ENCODE measurements around the gene ACADVL.

ACADVL gene

DNA sequence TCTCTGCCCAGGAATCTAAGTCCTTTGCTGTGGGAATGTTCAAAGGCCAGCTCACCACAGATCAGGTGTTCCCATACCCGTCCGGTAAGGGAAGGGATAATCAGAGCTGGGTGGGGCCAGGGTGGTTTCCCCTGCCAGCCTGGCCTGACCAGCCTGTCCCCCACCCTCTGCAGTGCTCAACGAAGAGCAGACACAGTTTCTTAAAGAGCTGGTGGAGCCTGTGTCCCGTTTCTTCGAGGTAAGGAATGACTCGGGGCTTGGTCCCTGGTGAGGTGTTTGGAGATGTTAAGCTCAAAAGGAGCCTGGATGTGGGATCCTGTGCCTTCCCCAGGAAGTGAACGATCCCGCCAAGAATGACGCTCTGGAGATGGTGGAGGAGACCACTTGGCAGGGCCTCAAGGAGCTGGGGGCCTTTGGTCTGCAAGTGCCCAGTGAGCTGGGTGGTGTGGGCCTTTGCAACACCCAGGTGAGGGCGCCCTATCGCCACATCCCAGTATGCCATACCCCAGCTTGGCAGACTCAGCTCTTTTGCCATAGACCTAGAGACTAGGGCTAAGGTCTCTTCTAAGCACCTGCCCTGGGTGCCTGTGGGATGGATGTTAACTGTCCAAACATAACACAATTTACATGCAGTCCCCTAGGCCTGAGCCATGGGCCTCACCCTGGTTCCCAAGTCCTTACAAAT is 997 bp downstream of the ACADVL start:
- H3K9me3 ChIP-seq (replicated peaks in 1 of 2; ENCODE audit: control insufficient read depth in 2 of 2, insufficient read depth in 1 of 2, low read depth in 1 of 2, low read length in 2 of 2), result no peaks in the 10 kb centered on the region
- H3K14ac ChIP-seq (ENCODE audit: low read length), result peak overlapping the region; percentile 22
- peaks cover 36 to 53% of the 10 kb centered on the region in 2 donors for H3K36me3 ChIP-seq (replicated peaks in 1 of 2; ENCODE audit: control insufficient read depth in 2 of 2, insufficient read depth in 2 of 2, low read length in 2 of 2)
- no peak overlapping the region for H2BK5ac ChIP-seq (ENCODE audit: low read length)
- no peak overlapping the region for H4K91ac ChIP-seq (ENCODE audit: low read depth, low read length, poor library complexity)
- H4K8ac ChIP-seq (ENCODE audit: low read depth, low read length), result no peak overlapping the region
- H2BK120ac ChIP-seq (ENCODE audit: low read depth, low read length), result no peak overlapping the region
- H3K4me1 ChIP-seq (ENCODE audit: control insufficient read depth in 2 of 2, insufficient read depth in 1 of 2, low read depth in 1 of 2, low read length in 2 of 2), result peaks cover 23 to 29% of the 10 kb centered on the region in 2 donors
- peaks cover 2% of the 10 kb centered on the region for H3K79me1 ChIP-seq (ENCODE audit: low read depth, low read length)
- no peak overlapping the region for H3K18ac ChIP-seq (ENCODE audit: low read length)
- no peak overlapping the region for H2AFZ ChIP-seq (ENCODE audit: low read length)
- H2BK15ac ChIP-seq (ENCODE audit: low read length), result no peak overlapping the region
- peak overlapping the region; percentile 99 for H3K4me2 ChIP-seq (ENCODE audit: insufficient read depth, low read length, poor library complexity, severe bottlenecking)
- no peaks in the 10 kb centered on the region for H3K27me3 ChIP-seq (ENCODE audit: control insufficient read depth in 3 of 3, insufficient read depth in 3 of 3, low read depth in 1 of 3, low read length in 3 of 3)
- no peak overlapping the region for H2BK12ac ChIP-seq (ENCODE audit: low read length)
- H3K4ac ChIP-seq (ENCODE audit: low read length), result no peak overlapping the region
- H2AK5ac ChIP-seq (ENCODE audit: low read depth, low read length), result peak overlapping the region; percentile 20
- DNase-seq (ENCODE audit: low spot score), result no peak
- H3K27ac ChIP-seq (replicated peaks; ENCODE audit: low read length), result peak overlapping the region; percentile 23
- peak overlapping the region; percentile 96 for H3K9ac ChIP-seq (ENCODE audit: low read depth, low read length, poor library complexity)
- H3K23ac ChIP-seq (ENCODE audit: low read depth, low read length, poor library complexity), result peak overlapping the region; percentile 98
- WGBS, 2 donors (ENCODE audit: extremely low coverage in 2 of 2, insufficient read length in 2 of 2, insufficient replicate concordance in 1 of 2), result no CpG with 5 or more reads among the region's 11 CpGs
- peak overlapping the region; percentile 67 to 93 for H3K4me3 ChIP-seq (ENCODE audit: low read length in 2 of 2)

DNA sequence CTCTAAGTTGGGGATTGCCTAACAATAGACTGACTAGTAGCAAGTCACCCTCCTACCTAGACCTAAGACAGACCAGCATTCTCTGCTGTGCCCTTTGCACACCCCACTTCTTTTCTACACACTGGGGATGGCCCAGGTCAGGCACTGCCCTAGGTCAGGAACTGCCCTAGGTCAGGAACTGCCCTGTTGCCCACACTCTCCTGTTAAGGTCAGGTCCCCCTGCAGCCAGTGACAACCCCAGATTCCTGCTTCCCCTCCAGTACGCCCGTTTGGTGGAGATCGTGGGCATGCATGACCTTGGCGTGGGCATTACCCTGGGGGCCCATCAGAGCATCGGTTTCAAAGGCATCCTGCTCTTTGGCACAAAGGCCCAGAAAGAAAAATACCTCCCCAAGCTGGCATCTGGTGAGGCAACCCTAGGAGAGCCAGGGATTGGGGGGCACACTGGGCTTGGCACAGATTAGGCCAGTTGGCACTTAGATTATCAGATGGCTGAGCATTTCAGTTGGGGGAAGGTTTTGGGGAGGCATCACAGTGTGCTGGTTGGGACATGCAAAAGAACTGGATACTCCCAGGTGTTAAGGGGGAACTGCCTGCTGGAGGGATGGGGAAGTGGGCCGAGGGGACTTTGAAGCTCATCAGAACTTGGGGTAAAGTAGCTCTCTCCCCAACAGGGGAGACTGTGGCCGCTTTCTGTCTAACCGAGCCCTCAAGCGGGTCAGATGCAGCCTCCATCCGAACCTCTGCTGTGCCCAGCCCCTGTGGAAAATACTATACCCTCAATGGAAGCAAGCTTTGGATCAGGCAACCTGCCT is 1.7 kb downstream of the ACADVL start:
- Histone ChIP-seq H3K4me1 (ENCODE audit: control insufficient read depth in 2 of 2, insufficient read depth in 1 of 2, low read depth in 1 of 2, low read length in 2 of 2) (peaks cover 17 to 23% of the 10 kb centered on the region in 2 donors), H2BK5ac (ENCODE audit: low read length) (no peak overlapping the region), H3K23ac (ENCODE audit: low read depth, low read length, poor library complexity) (no peak overlapping the region), H3K9me3 (replicated peaks in 1 of 2; ENCODE audit: control insufficient read depth in 2 of 2, insufficient read depth in 1 of 2, low read depth in 1 of 2, low read length in 2 of 2) (no peaks in the 10 kb centered on the region), H2AK5ac (ENCODE audit: low read depth, low read length) (no peak overlapping the region), H3K4me2 (ENCODE audit: insufficient read depth, low read length, poor library complexity, severe bottlenecking) (no peak overlapping the region), H2BK12ac (ENCODE audit: low read length) (no peak overlapping the region), H3K4ac (ENCODE audit: low read length) (no peak overlapping the region), H3K9ac (ENCODE audit: low read depth, low read length, poor library complexity) (peak overlapping the region; percentile 53), H4K8ac (ENCODE audit: low read depth, low read length) (no peak overlapping the region), H3K14ac (ENCODE audit: low read length) (no peak overlapping the region), H2BK15ac (ENCODE audit: low read length) (no peak overlapping the region), H3K18ac (ENCODE audit: low read length) (no peak overlapping the region), H3K36me3 (replicated peaks in 1 of 2; ENCODE audit: control insufficient read depth in 2 of 2, insufficient read depth in 2 of 2, low read length in 2 of 2) (peaks cover 43 to 60% of the 10 kb centered on the region in 2 donors), H3K79me1 (ENCODE audit: low read depth, low read length) (no peaks in the 10 kb centered on the region), H2BK120ac (ENCODE audit: low read depth, low read length) (no peak overlapping the region), H3K27me3 (ENCODE audit: control insufficient read depth in 3 of 3, insufficient read depth in 3 of 3, low read depth in 1 of 3, low read length in 3 of 3) (no peaks in the 10 kb centered on the region), H3K27ac (replicated peaks; ENCODE audit: low read length) (no peak overlapping the region), H2AFZ (ENCODE audit: low read length) (no peak overlapping the region), H3K4me3 (ENCODE audit: low read length in 2 of 2) (no peak overlapping the region), H4K91ac (ENCODE audit: low read depth, low read length, poor library complexity) (no peak overlapping the region)
- WGBS, 2 donors (ENCODE audit: extremely low coverage in 2 of 2, insufficient read length in 2 of 2, insufficient replicate concordance in 1 of 2), result no CpG with 5 or more reads among the region's 10 CpGs
- no peak for DNase-seq (ENCODE audit: low spot score)

DNA sequence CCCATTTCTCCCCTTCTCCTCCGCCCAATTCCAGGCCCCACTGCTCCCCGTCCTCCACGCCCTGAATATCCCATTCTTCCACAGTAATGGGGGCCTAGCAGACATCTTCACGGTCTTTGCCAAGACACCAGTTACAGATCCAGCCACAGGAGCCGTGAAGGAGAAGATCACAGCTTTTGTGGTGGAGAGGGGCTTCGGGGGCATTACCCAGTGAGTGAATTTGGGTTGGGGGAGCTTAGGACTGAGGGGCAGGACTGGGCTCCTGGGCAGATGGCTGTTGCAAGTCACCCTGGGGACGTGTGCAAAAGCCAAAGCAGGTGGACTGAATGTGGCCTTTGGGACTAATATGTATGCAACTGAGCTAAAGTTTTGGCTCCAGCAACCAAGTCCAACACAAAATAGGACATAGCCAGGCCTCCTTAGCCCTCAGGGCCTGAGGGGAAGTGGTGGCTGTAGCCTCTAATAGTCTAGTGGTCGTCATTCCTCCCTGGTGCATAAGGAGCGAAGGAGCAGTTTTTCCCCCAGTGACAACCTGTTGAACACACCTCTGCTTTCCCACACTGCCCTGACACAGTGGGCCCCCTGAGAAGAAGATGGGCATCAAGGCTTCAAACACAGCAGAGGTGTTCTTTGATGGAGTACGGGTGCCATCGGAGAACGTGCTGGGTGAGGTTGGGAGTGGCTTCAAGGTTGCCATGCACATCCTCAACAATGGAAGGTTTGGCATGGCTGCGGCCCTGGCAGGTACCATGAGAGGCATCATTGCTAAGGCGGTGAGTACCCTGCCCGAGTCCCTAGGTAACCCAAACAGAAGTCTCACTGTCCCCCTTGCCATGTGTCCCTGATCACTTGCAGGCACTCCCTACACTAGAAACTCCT is 2.6 kb downstream of the ACADVL start:
- Histone ChIP-seq H2BK15ac (ENCODE audit: low read length) (no peak overlapping the region), H3K18ac (ENCODE audit: low read length) (no peak overlapping the region), H2AFZ (ENCODE audit: low read length) (no peak overlapping the region), H3K4me1 (ENCODE audit: control insufficient read depth in 2 of 2, insufficient read depth in 1 of 2, low read depth in 1 of 2, low read length in 2 of 2) (peaks cover 17 to 22% of the 10 kb centered on the region in 2 donors), H2BK5ac (ENCODE audit: low read length) (no peak overlapping the region), H3K4ac (ENCODE audit: low read length) (no peak overlapping the region), H3K4me3 (ENCODE audit: low read length in 2 of 2) (no peak overlapping the region), H4K8ac (ENCODE audit: low read depth, low read length) (no peak overlapping the region), H2AK5ac (ENCODE audit: low read depth, low read length) (no peak overlapping the region), H3K27me3 (ENCODE audit: control insufficient read depth in 3 of 3, insufficient read depth in 3 of 3, low read depth in 1 of 3, low read length in 3 of 3) (no peaks in the 10 kb centered on the region), H3K36me3 (replicated peaks in 1 of 2; ENCODE audit: control insufficient read depth in 2 of 2, insufficient read depth in 2 of 2, low read length in 2 of 2) (peaks cover 52 to 69% of the 10 kb centered on the region in 2 donors), H2BK12ac (ENCODE audit: low read length) (no peak overlapping the region), H3K23ac (ENCODE audit: low read depth, low read length, poor library complexity) (peak overlapping the region; percentile 70), H3K27ac (replicated peaks; ENCODE audit: low read length) (no peak overlapping the region), H3K4me2 (ENCODE audit: insufficient read depth, low read length, poor library complexity, severe bottlenecking) (no peak overlapping the region), H4K91ac (ENCODE audit: low read depth, low read length, poor library complexity) (no peak overlapping the region), H3K9me3 (replicated peaks in 1 of 2; ENCODE audit: control insufficient read depth in 2 of 2, insufficient read depth in 1 of 2, low read depth in 1 of 2, low read length in 2 of 2) (no peaks in the 10 kb centered on the region), H3K79me1 (ENCODE audit: low read depth, low read length) (no peaks in the 10 kb centered on the region), H3K9ac (ENCODE audit: low read depth, low read length, poor library complexity) (peak overlapping the region; percentile 1), H3K14ac (ENCODE audit: low read length) (no peak overlapping the region), H2BK120ac (ENCODE audit: low read depth, low read length) (no peak overlapping the region)
- WGBS, 2 donors (ENCODE audit: extremely low coverage in 2 of 2, insufficient read length in 2 of 2, insufficient replicate concordance in 1 of 2), result no CpG with 5 or more reads among the region's 15 CpGs
- DNase-seq (ENCODE audit: low spot score), result no peak

Data from neuronal stem cell (in vitro differentiated cells).